Gastrocnemius medialis (tissue), 4 donors: ENCODE measurements around the gene SMARCA5.

Experiments used
- POLR2A ChIP-seq, 2 donors: fragments of 450-650 bp; IDR thresholded peaks; one replicate each; pipeline ENCODE4 v1.6.1; 2017; ENCODE audit warnings: antibody characterized with exemption in 2 of 2, mild to moderate bottlenecking in 2 of 2, moderate library complexity in 2 of 2
- TF ChIP-seq, protein P1 (sequence below), 5 experiments: fragments of 450-650 bp in 3 of 5; fragments of 200-600 bp in 2 of 5; sonication (generic) in 2 of 5; IDR thresholded peaks in 4 of 5; conservative IDR thresholded peaks in 1 of 5; 1 replicate in 4 of 5; 2 replicates in 1 of 5; pipeline ENCODE4 v1.5.1; 2016 to 2019; ENCODE audit warnings: antibody characterized with exemption in 5 of 5, mild to moderate bottlenecking in 3 of 5, moderate library complexity in 3 of 5

DNA sequence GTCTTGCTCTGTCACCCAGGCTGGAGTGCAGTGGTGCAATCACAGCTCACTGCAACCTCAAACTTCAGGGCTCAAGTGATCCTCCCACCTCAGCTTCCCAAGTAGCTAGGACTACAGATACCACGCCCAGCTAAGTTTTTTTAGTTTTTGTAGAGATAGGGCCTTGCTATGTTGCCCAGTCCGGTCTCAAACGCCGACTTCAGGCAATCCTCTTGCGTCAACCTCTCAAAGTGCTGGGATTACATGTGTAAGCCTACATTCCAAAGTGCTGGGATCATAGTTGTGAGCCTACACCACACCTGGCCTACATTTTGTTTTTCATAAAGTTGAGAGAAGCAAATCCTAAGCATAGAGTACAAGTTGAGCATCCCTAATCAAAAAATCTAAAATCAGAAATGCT lies 42.2 kb downstream of the SMARCA5 start:
- no peak for TF ChIP-seq POLR2A (IDR thresholded peaks at IDR 0.05)
- TF ChIP-seq, protein P1, sequence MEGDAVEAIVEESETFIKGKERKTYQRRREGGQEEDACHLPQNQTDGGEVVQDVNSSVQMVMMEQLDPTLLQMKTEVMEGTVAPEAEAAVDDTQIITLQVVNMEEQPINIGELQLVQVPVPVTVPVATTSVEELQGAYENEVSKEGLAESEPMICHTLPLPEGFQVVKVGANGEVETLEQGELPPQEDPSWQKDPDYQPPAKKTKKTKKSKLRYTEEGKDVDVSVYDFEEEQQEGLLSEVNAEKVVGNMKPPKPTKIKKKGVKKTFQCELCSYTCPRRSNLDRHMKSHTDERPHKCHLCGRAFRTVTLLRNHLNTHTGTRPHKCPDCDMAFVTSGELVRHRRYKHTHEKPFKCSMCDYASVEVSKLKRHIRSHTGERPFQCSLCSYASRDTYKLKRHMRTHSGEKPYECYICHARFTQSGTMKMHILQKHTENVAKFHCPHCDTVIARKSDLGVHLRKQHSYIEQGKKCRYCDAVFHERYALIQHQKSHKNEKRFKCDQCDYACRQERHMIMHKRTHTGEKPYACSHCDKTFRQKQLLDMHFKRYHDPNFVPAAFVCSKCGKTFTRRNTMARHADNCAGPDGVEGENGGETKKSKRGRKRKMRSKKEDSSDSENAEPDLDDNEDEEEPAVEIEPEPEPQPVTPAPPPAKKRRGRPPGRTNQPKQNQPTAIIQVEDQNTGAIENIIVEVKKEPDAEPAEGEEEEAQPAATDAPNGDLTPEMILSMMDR (IDR thresholded peaks at IDR 0.05 in 4 of 5, conservative IDR thresholded peaks at IDR 0.05 in 1 of 5), result no peak
